ENCODE results near the gene PLCB3. TPM values are rescaled to one million over a fixed set of nuclear protein-coding genes. Genes with fewer than 3 reads are reported as not detected.
A peak's percentile ranks its signal among the peaks of the same experiment; 100 is the strongest.

Gene PLCB3
- total RNA-seq, 1 donor from 2014 or later = 23.6 TPM

- no peak for ATAC-seq
- DNase-seq (ENCODE audit: low spot score) = no peak
- intact Hi-C loops (cut with DNase I) = loop anchor here (10.0 kb wide), 2 partner anchors 87 to 297 kb away; partner anchors contain the start of gene FERMT3
These were observed 40.6 kb downstream of the PLCB3 start for GRCh38 chr11:64291752-64292459.

DNA sequence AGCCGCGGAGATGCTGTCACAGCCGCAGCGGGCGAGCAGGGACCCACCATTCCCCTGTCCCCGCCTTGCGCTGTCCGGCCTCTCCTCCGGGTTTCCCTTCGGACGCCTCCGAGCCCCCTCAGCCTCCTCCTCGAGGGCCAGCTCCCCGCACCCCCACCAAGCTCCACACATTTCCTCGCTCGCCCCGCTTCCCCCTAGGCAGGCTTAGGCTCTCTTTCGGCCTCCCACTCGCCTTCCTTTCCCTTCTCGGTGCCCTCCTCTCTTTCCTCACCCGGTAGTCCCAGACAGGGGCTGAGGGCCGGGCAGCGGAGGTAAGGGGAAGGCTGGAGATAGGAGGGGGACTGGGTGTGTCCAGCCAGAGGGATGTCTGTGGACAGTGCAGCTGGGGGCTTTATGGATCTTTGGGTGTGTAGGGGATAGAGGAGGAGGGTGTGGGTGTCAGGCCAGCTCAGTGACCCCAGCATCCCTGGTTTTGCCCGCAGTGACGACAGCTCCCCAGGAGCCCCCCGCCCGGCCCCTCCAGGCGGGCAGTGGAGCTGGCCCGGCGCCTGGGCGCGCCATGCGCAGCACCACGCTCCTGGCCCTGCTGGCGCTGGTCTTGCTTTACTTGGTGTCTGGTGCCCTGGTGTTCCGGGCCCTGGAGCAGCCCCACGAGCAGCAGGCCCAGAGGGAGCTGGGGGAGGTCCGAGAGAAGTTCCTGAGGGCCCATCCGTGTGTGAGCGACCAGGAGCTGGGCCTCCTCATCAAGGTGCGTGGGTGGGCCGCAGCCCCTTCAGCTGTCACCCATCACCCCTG is 41.3 kb downstream of the PLCB3 start:
- ATAC-seq = no peak
- intact Hi-C loops (cut with DNase I) = loop anchor here (10.0 kb wide), 2 partner anchors 88 to 298 kb away; partner anchors contain the start of gene FERMT3
- no peak for DNase-seq (ENCODE audit: low spot score)

GRCh38 chr11:64294774-64295173 is 43.4 kb downstream of the PLCB3 start:
- DNase-seq (ENCODE audit: low spot score) = no peak
- intact Hi-C loops (cut with DNase I) = loop anchor here (10.0 kb wide), 2 partner anchors 90 to 300 kb away; partner anchors contain the start of gene FERMT3
- ATAC-seq = no peak

- ATAC-seq (no peak), DNase-seq (ENCODE audit: low spot score) (no peak)
- intact Hi-C loops (cut with DNase I) = loop anchor here (10.0 kb wide), 2 partner anchors 91 to 301 kb away; partner anchors contain the start of gene FERMT3
These were observed 44.4 kb downstream of the PLCB3 start for GRCh38 chr11:64295760-64296159.

DNA sequence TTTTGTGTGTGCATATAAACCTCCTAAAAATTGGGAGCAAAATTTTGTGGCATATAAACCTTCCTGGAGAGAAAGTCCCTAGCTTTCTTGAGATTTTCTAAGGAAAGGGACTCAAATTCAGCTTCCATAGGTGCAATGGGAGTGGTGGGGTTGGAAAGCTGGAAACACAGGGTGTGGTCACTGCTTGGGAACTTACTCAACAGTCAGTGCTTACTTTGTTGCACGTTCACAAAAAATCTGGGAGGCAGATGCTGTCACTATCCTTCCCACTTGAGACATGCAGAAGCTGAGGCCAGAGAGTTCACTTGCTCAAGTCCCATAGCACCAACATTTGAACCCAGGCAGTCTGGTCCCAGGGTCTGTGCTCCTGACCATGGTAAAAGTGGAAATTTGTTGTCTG is 44.9 kb downstream of the PLCB3 start:
- no peak for ATAC-seq
- intact Hi-C loops (cut with DNase I) = loop anchor here (10.0 kb wide), 2 partner anchors 91 to 301 kb away; partner anchors contain the start of gene FERMT3
- DNase-seq (ENCODE audit: low spot score) = no peak

GRCh38 chr11:64296830-64297698 is 45.7 kb downstream of the PLCB3 start:
- ATAC-seq = no peak
- no peak for DNase-seq (ENCODE audit: low spot score)
- intact Hi-C loops (cut with DNase I) = loop anchor here (10.0 kb wide), 2 partner anchors 92 to 302 kb away; partner anchors contain the start of gene FERMT3

- intact Hi-C loops (cut with DNase I) = loop anchor here (10.0 kb wide), 2 partner anchors 93 to 303 kb away; partner anchors contain the start of gene FERMT3
- DNase-seq (ENCODE audit: low spot score) = no peak
- no peak for ATAC-seq
These were observed 46.5 kb downstream of the PLCB3 start for GRCh38 chr11:64297699-64298358.

DNA sequence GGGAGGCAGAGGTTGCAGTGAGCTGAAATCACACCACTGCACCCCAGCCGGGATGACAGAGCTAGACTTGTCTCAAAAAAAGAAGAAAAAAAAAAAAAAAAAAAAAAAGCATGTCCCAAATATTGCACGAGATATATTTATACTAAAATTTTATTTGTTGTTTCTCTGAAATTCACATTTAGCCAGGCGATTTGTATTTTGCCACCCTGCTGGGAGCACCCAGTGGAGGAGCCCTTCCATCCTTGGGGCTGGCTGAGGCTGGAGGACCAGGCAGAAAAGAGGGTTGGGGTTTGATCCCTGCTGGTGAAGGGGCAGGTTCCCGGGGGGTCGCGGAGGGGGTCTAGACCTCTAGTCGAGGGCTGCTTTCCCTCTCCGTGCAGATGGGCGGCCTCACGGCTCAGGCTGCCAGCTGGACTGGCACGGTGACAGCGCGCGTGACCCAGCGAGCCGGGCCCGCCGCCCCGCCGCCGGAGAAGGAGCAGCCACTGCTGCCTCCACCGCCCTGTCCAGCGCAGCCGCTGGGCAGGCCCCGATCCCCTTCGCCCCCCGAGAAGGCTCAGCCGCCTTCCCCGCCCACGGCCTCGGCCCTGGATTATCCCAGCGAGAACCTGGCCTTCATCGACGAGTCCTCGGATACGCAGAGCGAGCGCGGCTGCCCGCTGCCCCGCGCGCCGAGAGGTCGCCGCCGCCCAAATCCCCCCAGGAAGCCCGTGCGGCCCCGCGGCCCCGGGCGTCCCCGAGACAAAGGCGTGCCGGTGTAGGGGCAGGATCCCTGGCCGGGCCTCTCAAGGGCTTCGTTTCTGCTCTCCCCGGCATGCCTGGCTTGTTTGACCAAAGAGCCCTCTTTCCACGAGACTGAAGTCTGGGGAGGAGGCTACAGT is 47.9 kb downstream of the PLCB3 start:
- peak; percentile 45 for ATAC-seq
- intact Hi-C loops (cut with DNase I) = loop anchor here (10.0 kb wide), 2 partner anchors 94 to 304 kb away; partner anchors contain the start of gene FERMT3
- peak; percentile 84 for DNase-seq (ENCODE audit: low spot score)

DNA sequence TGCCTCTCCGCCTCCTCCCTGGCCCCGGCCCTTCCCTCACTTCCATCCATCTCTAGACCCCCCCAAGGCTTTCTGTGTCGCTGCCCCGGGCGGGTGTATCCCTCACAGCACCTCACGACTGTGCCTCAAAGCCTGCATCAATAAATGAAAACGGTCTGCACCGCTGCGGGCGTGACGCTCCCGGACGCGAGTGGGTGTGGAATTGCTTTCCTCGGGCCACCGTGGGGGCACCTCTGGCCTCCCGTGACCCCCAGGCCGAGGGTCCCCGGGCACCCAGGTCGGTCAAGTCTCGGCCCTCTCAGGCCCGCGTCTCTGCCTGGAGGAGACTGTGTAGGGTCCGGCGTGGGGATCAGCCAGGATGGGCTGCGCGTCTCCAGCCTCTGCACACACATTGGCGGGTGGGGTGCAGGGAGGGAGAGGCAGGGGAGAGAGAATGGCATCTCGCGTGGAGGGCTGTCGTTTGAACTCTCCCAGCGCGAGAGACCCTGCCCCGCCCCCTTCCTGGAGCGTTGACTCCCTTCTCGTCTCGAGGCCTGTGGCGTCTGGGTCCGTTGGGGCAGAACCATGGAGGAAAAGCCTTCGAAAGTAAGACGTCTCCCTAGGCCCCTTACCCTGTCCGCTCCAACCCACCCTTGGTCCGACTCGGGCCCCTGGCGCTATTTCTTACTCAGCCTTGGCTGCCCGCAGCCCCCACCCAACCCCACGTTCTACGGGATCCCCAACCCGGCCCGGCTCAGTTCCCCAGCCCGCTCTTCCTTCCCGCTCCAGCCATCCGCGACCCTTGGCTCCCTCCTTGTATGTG is 48.7 kb downstream of the PLCB3 start, which contains the start of gene CATSPERZ:
CATSPERZ (plus strand) TSS at position 512 of the 802 bp plus-strand sequence; CDS start at position 565, 53 bp downstream.
- no peak for DNase-seq (ENCODE audit: low spot score)
- no peak for ATAC-seq
- intact Hi-C loops (cut with DNase I) = loop anchor here (10.0 kb wide), 2 partner anchors 95 to 305 kb away; partner anchors contain the start of gene FERMT3

DNA sequence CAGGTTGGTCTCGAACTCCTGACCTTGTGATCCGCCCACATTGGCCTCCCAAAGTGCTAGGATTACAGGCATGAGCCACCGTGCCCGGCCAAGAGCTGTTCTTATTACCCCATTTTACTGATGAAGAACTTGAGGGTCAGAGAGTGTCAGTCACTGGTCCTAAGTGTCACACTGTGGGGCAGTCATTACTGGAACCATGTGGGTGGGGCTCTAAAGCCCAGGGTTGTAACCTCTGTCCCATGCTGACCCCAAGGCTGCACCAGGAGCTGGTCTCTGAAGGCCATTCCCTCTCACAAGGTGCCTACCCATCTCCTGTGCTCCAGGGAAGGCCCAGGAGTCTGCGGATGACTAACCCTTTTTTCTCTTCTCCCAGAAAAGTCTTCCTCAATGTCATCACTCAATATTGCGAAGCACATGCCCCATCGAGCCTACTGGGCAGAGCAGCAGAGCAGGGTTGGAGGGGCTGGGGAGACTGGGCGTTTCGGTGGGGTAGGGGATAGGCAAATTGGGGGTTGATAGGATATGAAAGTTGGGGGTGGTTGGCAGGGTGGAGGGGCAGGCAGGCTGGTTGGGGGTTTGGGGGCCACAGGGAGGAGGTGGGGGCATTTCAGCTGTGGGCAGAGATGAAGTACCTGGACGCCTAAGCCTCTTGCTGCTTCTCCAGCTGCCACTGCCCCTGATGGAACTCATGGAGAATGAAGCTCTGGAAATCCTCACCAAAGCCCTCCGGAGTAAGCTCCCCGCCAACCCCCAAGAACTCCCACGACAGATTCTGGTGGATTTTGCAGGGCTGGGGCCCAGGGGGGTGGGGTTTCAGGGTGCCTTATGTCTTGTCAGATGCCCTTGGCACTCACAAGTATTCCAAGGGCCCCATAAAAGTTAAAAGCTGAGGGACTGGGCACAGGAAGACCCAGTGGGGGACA is 52.0 kb downstream of the PLCB3 start:
- intact Hi-C loops (cut with DNase I) = no loop called here
- DNase-seq (ENCODE audit: low spot score) (no peak), ATAC-seq (no peak)

DNA sequence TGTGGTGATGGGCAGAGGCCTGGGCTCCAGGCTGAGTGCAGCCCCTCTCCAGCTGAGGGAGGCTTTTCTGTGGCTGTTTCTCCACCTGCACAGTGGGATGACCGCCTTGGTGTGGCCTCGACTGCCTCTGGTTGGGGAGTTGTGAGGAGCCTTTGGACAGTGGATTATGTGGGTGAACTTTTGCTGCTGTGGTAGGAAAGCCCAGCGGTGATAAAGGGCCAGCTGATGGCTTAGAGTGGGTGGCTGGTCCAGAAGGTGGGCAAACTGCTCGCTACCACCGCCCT is 52.6 kb downstream of the PLCB3 start:
- intact Hi-C loops (cut with DNase I) = no loop called here
- DNase-seq (ENCODE audit: low spot score) (no peak), ATAC-seq (no peak)

GRCh38 chr11:64304316-64305072 is 53.2 kb downstream of the PLCB3 start:
- ATAC-seq = peak; percentile 67
- intact Hi-C loops (cut with DNase I) = no loop called here

GRCh38 chr11:64305075-64305690 is 53.9 kb downstream of the PLCB3 start, which contains the start of gene ESRRA:
Gene ESRRA (plus strand): TSS chr11:64305524. CDS start chr11:64307180, 1,656 bp downstream.
- peak; percentile 100 for DNase-seq (ENCODE audit: low spot score)
- peak; percentile 94 for ATAC-seq
- intact Hi-C loops (cut with DNase I) = no loop called here

More at GRCh38 chr11:64304316-64305072, 53.2 kb downstream of the PLCB3 start:
- peak; percentile 96 for DNase-seq (ENCODE audit: low spot score)
